ES-I3 (cell line): Measurements from ENCODE around the gene COG7.
"Not testable (repeated sequence)": the region's sequence is repeated elsewhere in the genome, so short reads cannot be mapped to it uniquely, and the experiment has no call there.

ENCODE experiments used
- H3K36me3 ChIP-seq: 2 replicates; pipeline ENCODE4 v1.6.1; 2013; ENCODE audit warnings: mild to moderate bottlenecking, low read length, control low read depth, moderate library complexity; ENCODE audit not compliant: insufficient read depth
- H3K4me1 ChIP-seq: 2 replicates; pipeline ENCODE4 v1.6.1; 2013; ENCODE audit warnings: mild to moderate bottlenecking, control low read depth, low read length; ENCODE audit not compliant: insufficient read depth
- H3K9ac ChIP-seq: 2 replicates; pipeline ENCODE4 v1.6.1; 2013; ENCODE audit warnings: low read depth, mild to moderate bottlenecking, low read length, moderate library complexity
- H3K9me3 ChIP-seq: 2 replicates; pipeline ENCODE4 v1.6.1; 2013; ENCODE audit warnings: mild to moderate bottlenecking, low read length, moderate library complexity; ENCODE audit not compliant: control insufficient read depth, insufficient read depth

COG7 gene

DNA sequence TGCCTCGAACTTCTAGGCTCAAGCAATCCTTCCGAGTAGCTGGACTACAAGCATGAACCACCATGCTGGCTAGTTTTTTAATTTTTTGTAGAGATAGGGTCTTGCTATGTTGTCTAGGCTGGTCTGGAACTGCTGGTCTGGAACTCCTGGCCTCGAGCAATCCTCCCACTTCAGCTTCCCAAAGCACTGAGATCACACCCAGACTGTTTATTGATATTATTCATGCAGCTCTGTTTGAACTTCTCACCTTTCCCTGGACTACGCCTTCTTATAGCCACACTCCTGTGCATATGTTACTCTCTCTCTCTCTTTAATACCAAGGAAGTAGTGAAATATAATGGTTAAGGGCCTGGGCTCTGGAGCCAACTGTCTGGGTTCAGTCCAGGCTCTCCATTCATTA, 4.6 kb downstream of the COG7 start:
- Histone ChIP-seq H3K9ac (no peak overlapping the region), H3K9me3 (no peaks in the 10 kb centered on the region), H3K4me1 (no peaks in the 10 kb centered on the region), H3K36me3 (no peaks in the 10 kb centered on the region)

DNA sequence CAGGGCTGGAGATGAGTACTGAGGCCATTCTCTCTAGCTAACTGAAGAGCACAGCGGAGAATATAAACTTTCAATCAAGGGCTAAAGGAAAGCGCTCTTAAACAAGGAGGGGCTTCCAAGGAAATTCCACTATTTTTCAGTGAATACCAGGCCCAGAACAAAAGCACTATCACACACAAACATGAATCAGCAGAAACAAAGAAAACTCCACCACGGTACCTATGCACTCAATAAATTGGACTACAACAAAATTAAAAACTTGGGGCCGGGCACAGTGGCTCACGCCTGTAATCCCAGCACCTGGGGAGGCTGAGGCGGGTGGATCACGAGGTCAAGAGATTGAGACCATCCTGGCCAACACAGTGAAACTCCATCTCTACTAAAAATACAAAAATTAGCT, 15.4 kb downstream of the COG7 start:
- H3K9ac ChIP-seq, H3K36me3 ChIP-seq, H3K4me1 ChIP-seq, H3K9me3 ChIP-seq: not testable (repeated sequence)

DNA sequence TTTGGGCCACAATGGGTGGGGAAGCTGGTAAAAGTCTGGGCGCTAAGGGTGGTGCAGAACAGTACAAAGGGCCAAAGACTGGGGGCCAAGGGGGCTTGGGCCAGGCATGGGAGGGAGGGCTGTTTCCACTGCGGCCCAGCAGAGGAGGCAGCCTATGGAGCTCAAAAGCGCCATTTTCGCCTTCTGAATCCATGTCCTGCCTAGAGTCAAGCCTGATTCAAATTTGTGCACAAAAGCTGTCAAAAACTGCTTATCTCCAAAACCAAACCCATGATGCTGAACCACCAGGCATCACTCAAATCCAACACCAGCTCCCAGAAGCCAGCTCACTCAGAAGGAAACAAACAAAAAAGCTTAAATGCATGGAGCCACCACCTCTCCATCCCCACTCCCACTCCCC, 16.0 kb downstream of the COG7 start:
- Histone ChIP-seq H3K9ac (no peak overlapping the region), H3K36me3 (no peaks in the 10 kb centered on the region; the same call in 1 of the 2 replicates), H3K9me3 (no peaks in the 10 kb centered on the region), H3K4me1 (no peaks in the 10 kb centered on the region)

DNA sequence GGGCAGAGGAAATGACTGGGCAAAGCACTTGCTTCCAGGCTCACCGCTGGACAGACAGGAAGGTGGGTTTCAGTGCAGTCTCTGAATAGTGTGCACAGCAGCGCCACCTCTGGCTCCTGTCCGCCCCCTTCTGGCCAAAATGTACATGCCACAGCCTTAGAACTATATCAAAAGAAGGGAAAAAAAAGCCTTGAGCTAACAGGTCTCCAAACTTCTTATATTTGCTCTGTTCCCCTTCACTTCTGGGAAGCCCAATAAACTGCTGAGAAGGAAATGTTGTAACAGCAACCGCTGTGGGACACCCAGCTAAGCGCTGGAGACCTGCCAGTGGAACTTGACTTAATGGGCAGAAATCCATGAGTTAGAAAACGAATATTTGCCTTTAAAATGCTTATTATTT, 17.5 kb downstream of the COG7 start:
- no peaks in the 10 kb centered on the region for H3K9me3 ChIP-seq
- no peaks in the 10 kb centered on the region; the same call in 1 of the 2 replicates for H3K36me3 ChIP-seq
- H3K9ac ChIP-seq = no peak overlapping the region
- H3K4me1 ChIP-seq = no peaks in the 10 kb centered on the region

DNA sequence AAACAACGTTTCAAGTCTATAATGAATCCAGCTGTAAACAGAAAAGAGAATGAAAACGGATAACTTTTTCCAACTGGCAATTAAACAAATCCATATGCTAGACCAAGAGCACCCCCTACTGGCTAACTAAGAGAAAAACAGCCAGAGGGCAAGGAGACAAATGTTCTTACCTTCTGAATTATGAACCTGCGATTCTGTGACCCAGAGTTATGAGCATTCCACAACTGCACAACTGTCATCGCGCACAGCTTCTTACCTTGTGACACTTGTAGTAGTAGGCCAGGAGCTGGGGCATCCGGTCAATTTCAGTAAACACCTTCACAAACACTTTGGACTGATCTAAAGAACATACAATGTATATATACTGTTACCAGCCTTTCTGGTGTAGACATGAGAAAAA, 18.6 kb downstream of the COG7 start:
- Histone ChIP-seq H3K36me3 (no peaks in the 10 kb centered on the region; the same call in 1 of the 2 replicates), H3K4me1 (no peaks in the 10 kb centered on the region), H3K9ac (no peak overlapping the region)

DNA sequence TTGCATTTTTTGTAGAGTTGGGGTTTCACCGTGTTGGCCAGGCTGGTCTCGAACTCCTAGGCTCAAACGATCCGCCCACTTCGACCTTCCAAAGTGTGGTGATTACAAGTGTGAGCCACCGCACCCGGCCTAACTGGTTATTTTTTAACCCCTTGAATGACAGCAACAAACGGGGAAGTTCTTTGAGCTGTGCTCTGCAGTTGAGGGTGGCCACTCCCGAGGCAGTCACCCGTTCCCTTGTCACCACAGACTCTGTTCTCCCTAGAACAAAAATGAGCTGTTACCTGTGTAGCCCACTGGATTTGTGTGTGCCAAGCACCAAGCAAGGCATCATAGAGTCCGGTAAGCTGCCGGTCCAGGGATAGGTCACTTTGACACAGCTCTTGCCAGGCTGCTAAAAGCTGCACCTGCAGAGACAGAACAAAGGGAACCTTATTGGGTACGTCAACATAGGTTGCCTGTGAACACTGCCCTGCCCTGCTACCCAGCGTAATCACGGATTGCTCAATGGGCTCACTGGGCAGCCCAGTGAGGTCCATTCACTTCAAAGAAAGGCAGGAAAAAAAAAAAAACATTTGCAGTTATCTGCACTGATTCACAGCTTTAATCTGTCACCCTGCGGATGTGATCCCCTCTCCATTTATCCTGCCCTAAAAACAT, 19.6 kb downstream of the COG7 start:
- H3K9ac ChIP-seq = no peak overlapping the region
- no peaks in the 10 kb centered on the region for H3K4me1 ChIP-seq
- H3K36me3 ChIP-seq = no peaks in the 10 kb centered on the region; the same call in 1 of the 2 replicates
- no peaks in the 10 kb centered on the region for H3K9me3 ChIP-seq

More for the DNA sequence above, 18.6 kb downstream of the COG7 start:
- H3K9me3 ChIP-seq = no peaks in the 10 kb centered on the region

DNA sequence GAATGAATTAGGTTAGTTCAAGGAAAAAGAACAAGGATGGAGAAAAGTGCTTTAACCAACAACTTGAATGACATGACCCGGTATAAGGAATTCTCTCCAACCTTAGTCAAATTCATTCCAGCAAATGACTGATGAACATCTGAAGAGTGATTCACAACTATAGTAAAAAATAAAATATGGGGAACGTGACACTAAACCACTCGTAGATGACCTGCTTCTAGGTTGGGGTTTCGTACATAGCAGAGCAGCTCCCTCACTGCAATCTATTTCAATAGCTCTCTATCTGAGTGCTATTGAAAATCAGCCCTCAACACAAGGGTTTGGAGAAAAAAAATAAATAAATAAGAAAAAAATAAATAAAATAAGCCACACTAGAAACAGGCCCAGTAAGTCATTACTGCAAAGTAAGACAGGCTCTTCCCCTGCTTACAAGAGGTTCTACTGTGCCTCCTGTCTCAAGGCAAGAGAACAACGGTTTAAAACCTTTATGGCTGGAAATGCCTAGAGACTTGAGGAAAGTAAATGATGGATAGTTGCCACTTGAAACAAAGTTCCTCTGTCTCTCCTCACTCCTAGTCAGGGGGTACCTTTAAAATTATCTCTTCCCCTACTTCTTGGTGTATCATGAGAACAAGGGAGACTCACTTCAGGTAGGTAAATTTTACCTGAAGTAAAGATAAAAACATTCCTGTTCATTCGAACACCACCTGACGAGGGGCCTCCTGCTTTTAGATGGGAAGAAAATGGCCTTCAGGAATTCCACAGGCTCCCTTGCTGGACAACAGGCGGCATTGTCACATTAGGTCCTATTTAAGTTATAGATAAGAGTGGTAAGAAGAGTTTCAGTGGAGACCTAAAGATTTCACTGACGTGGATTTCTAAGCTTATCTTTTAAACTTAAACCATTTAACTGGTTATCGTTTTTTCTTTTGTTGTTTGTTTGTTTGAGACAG, 20.5 kb downstream of the COG7 start:
- H3K36me3 ChIP-seq = no peaks in the 10 kb centered on the region; the same call in 1 of the 2 replicates
- H3K4me1 ChIP-seq = no peaks in the 10 kb centered on the region
- no peaks in the 10 kb centered on the region for H3K9me3 ChIP-seq
- no peak overlapping the region for H3K9ac ChIP-seq

DNA sequence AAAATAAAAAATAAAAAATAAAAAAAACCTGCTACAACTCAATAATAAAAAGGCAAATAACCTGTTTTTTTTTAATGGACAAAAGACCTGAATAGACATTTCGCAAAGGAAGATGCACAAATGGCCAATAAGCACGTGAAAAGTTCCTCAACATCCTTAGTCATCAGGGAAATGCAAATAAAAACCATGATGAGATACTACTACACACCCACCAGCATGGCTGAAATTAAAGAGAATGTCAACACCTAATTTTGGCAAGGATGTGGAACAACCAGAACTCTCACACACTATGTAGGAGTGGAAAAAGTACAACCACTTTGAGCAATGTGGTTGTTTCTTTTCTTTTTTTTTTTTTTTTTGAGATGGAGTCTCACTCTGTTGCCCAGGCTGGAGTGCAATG, 24.6 kb downstream of the COG7 start:
- H3K4me1 ChIP-seq = no peaks in the 10 kb centered on the region

DNA sequence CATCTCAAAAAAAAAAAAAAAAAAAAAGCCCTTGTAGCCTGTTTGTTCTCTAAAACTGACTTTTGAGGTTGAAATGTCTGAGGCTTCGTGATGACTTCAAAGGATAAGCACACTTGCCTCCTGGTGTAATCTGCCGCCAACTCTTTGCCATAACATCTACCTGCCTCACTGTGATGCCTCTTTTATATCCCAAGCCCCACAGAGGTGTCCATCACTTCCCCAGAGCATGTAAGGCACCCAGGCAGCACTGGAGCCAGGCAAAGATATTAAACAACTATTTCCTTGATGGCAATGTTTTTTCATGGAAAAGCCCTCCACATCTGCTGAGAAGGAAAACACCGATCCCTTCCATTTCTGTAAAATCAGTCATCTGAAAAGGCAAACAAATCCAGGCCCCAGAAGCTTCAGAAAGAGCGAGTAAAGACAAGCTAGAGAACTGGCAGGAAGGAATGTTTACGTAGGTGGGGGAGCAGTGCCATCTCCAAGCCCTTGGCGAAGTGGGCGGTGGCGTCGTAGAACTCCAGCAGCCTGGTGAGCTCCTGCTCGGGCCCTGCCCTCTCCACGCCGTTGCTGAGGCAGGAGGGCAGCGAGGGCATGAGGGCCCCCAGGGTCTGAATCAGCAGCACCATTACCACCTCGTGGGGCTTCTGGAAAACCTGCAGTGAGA, 28.6 kb downstream of the COG7 start:
- H3K9me3 ChIP-seq = no peaks in the 10 kb centered on the region
- no peaks in the 10 kb centered on the region for H3K36me3 ChIP-seq
- H3K4me1 ChIP-seq = peaks cover 9% of the 10 kb centered on the region; the same call in 1 of the 2 replicates
- no peak overlapping the region for H3K9ac ChIP-seq

More for the DNA sequence above, 24.6 kb downstream of the COG7 start:
- Histone ChIP-seq H3K36me3 (no peaks in the 10 kb centered on the region; the same call in 1 of the 2 replicates), H3K9ac (no peak overlapping the region), H3K9me3 (no peaks in the 10 kb centered on the region)

DNA sequence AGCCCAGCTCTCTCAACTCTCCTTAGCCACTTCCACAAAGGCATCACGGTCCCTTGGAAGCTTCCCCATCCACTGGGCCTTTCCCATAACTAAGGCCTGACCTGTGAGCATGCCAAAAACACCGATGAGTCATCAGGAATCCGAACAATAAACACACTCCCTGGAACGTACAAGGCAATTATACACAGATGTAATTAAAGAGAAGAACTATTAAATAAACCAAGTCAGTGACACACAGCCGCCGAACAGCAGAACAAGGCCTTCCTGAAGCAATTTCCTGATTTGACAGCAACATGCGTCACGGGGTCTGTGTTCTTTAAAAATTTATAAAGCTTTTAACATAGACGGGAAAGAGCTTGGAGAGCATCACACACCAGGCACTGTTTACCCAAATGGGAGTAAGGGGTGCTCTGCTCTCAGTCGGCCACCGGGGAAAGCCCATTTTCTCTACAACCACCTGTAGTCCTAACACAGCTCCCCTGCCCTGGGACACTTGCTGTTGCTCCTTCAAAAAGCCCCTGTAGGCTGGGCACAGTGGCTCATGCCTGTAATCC, 29.4 kb downstream of the COG7 start:
- H3K4me1 ChIP-seq = peaks cover 9% of the 10 kb centered on the region; the same call in 1 of the 2 replicates

DNA sequence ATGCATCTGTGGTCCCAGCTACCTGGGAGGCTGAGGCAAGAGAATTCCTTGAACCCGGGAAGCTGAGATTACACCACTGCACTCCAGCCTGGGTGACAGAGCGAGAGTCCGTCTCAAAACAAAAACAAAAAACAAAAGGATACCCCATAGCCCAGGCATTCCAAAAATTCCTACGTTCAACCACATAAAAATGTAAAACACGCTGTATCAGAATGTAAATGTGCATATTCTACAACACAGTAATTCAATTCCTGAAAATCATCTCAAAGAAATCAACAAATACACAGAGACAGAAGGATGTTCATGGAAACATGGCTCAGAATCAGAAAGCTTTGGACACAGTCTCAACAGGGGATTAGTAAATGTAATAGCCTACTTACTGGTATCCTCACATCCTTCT, 33.0 kb downstream of the COG7 start:
- H3K4me1 ChIP-seq = peaks cover 9% of the 10 kb centered on the region; the same call in 1 of the 2 replicates
- no peaks in the 10 kb centered on the region for H3K9me3 ChIP-seq
- no peak overlapping the region for H3K9ac ChIP-seq
- H3K36me3 ChIP-seq = no peaks in the 10 kb centered on the region

More for the DNA sequence above, 29.4 kb downstream of the COG7 start:
- no peaks in the 10 kb centered on the region for H3K36me3 ChIP-seq
- no peak overlapping the region for H3K9ac ChIP-seq
- no peaks in the 10 kb centered on the region for H3K9me3 ChIP-seq

DNA sequence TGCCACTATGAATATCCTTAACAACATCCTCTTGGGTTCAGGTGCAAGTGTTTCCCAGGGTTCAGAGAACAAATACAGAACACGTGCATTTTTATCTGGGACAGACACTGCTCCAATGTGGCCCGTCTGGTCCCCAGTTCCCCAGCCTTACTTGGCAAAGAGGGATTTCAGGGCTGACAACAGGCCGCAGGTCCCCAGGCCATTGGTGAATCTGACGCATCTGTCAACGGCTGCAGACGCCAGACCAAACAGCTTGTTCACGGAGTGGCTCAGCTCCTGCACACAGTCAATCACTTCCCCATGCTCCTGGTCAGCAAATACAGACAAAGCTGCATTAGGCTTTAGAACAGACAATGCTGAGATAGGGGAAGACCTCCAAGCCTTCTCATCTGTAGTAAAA, 36.2 kb downstream of the COG7 start:
- H3K36me3 ChIP-seq = no peaks in the 10 kb centered on the region
- no peaks in the 10 kb centered on the region for H3K9me3 ChIP-seq

DNA sequence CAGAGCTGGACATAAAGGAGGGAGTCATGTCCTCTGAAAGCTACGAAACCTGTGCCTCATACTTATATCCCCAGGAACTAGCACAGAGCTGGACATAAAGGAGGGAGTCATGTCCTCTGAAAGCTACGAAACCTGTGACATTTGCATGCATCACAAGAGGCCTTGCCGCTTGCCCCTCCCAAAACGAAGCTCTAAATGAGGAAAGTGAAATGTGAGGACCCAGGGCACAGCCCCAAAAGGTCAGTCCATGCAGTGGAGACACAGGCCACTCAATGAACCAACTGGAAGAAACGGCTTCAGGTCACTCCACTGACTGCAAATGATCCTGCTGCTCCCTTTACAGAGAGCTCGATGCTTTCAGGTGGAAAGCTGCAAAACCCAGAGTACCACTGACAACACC, 38.3 kb downstream of the COG7 start:
- Histone ChIP-seq H3K9ac (no peak overlapping the region), H3K36me3 (no peaks in the 10 kb centered on the region), H3K4me1 (peaks cover 7% of the 10 kb centered on the region), H3K9me3 (no peaks in the 10 kb centered on the region)

More for the DNA sequence above, 36.2 kb downstream of the COG7 start:
- H3K9ac ChIP-seq = no peak overlapping the region
- peaks cover 9% of the 10 kb centered on the region; the same call in 1 of the 2 replicates for H3K4me1 ChIP-seq

DNA sequence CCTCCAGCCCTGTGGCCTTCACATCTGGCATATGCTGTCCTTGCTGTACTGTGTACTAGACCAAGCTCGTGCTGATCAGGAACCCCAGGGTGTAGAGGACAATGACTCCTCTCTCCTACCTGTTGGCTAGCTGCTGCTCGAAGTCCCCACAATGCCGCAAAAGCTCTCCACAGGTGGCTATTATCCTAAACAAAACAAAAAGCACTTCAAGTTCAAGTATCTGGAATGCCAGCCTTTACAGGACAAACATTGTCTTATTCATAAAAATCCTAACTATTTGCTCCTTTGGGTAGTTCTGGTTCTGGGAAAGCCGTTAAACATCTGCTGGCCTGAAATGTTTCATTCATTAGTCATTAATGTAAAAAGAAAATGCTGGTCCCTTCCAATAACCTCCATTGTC, 42.8 kb downstream of the COG7 start:
- Histone ChIP-seq H3K9ac (no peak overlapping the region), H3K36me3 (no peaks in the 10 kb centered on the region; the same call in 1 of the 2 replicates), H3K4me1 (peaks cover 13% of the 10 kb centered on the region)

More for the DNA sequence above, 42.8 kb downstream of the COG7 start:
- H3K9me3 ChIP-seq = no peaks in the 10 kb centered on the region
